ENCODE measurements around the gene ALKBH3.

The ALKBH3 gene

DNA sequence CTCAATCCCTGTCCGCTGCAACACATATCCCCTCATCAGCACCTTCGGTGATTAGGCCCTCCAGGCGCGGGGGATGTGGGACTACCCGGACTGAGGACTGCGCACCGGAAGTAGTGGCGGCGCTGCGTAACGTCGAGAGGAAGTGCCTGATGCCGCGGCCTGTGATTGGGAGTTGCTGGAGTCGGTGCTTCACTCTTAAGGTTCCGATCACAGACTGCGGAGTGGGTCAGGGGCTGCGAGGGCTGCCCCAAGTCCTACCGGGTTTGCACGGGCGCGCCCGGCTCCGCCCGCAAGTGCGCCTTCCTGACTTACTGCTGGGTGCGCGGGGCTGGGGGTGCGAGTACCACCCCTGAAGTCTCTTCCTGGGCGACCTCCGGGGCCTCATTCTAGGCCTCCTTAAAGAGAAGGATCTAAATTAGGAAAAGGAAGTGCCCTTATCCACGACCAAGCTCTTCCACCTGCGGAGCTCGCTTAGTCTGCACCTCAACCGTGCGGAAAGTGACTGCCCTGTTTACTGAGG, at the start of gene ALKBH3:
Gene ALKBH3, plus strand, starts transcription at position 192 of the 520 bp plus-strand sequence. CDS start 1,822 bp downstream, outside the sequence.
- DNase-seq (ENCODE audit: insufficient read length, low spot score) (peak; percentile 70), FAIRE-seq (peak; percentile 88)

DNA sequence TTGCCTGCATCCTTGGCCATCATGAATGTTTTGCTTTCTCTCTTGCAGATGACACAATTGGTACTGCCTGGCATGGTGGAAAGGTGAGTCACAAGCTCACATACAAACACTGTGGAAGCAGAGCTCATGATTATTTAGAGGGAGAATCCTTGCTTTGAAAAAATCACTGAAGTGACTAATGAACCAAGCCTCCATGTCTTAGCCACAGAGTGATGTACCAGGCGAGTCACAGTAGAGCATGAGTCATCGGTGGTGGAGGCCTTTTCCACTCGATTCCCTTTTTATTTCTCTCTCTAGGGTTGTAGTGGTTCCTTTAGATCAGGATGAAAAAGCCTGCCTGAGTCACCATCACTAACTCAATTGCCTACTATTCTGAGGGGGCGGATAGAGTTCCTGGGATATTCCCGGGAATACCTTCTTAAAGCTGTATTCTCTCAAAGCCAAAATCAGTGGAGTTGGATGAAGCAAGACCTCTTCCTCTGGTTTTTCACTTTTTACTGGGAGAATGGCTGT, 49.6 kb upstream of the ALKBH3 start:
- no peak for FAIRE-seq
- no peak for DNase-seq (ENCODE audit: insufficient read length, low spot score)

- no peak for FAIRE-seq
- no peak for DNase-seq (ENCODE audit: insufficient read length, low spot score)
These were observed 48.1 kb upstream of the ALKBH3 start for GRCh38 chr11:43832536-43832935.

DNA sequence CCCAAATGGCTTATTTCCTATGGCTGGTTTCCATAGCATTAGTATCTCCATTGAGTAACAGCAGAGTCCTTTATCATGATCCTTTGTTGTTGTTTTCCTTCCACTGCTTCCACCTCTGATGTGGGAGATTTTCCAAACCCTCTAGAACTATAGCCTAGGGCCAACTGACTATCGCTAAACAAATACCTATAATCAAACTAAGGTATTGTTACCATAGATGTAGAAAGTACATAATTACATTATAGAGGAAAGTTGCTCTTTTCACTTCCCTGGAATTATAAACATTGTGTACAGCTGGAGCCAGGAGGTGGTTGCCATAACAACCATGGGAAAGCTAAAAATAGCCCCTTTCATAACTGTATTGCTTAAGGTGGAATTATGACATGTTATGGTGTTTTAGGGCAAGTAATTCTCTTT, 47.0 kb upstream of the ALKBH3 start:
- FAIRE-seq: no peak

GRCh38 chr11:43834286-43834685, 46.3 kb upstream of the ALKBH3 start:
- DNase-seq (ENCODE audit: insufficient read length, low spot score) (no peak), FAIRE-seq (no peak)

More for the DNA sequence above, 47.0 kb upstream of the ALKBH3 start:
- DNase-seq (ENCODE audit: insufficient read length, low spot score): no peak

DNA sequence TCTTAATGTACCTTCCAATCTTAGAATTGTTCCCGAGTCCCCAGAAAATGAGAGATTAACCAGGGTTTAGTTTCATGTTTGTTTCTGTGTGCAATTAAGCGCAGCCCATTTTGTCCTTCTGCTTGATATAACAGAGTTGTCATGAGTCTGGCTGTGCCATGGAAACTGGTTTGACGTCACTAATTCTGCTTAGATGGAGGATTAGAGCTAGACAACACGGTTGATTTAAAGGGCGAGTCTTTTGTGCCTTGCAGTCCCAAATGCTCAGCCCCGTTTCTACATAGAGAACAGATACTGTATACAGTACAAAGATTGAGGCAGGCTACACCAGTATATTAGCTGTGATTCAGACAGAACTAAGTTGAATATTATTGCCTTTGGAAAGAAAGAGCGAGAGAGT, 45.5 kb upstream of the ALKBH3 start:
- DNase-seq (ENCODE audit: insufficient read length, low spot score) (no peak), FAIRE-seq (no peak)

DNA sequence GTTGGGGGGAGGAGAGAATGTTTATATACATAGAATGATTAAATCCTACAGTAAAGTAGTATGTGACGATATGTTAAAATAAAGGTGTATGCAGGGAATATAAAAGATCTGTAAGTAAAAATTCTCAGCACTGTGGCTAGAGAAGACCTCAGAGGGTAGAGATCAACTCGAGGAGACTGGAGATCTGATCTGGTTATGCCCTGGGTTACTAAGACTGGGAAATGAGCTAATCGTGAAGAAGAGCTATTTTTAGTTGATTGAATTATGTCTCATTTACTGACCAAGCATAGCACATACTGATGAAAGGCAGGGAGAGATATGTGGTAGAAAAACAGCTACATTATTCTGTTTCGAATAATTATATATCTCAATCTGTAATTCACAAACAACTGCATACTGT, 42.8 kb upstream of the ALKBH3 start:
- FAIRE-seq: no peak
- no peak for DNase-seq (ENCODE audit: insufficient read length, low spot score)

DNA sequence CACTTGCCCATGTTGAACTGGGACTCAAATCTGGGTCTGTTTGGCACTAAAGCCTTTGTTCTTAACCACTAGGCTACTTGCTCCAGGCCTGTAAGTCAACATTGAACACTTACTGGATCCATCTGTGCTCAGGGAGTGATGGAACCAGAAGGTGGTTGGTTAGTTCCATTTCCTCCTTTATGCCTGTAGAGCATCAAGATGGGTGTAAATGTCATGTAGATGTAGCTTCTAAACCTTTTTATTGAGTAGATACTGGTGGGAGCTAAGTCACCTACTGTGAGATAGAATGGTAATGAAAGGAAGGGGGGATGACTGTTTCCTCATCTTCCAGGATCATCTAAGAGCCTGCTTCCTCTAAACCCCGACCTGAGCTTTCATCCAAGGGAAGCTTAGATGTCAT, 38.6 kb upstream of the ALKBH3 start:
- no peak for FAIRE-seq
- DNase-seq (ENCODE audit: insufficient read length, low spot score): no peak

GRCh38 chr11:43845816-43846215, 34.8 kb upstream of the ALKBH3 start:
- DNase-seq (ENCODE audit: insufficient read length, low spot score) (no peak), FAIRE-seq (no peak)

DNA sequence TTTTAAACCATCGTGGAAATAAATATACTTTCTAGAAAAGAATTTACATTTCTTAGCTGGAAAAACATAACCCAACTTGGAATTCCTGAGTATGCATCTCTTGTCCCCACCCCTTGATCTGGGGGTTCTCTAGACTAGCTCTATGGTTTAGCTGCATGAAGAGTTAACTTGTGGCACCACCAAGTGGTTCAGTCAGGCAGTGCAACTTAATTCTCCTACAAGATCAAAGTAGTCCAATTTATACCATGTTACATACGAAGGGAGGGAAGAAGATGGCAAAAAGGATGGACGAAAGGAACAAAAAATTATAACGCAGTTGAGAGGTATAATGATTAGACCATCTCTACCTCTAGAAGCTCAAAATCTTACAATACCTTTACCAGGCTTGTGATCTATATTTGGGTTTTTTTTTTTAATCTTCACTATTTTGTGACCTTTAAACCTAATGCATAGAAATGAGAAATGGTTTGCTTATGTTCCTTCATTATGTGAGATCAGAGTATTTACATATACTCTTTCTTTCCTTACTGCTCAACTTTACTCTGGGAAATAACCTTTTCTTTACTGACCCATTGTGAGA, 28.5 kb upstream of the ALKBH3 start:
- DNase-seq (ENCODE audit: insufficient read length, low spot score) (peak; percentile 42), FAIRE-seq (peak; percentile 91)

DNA sequence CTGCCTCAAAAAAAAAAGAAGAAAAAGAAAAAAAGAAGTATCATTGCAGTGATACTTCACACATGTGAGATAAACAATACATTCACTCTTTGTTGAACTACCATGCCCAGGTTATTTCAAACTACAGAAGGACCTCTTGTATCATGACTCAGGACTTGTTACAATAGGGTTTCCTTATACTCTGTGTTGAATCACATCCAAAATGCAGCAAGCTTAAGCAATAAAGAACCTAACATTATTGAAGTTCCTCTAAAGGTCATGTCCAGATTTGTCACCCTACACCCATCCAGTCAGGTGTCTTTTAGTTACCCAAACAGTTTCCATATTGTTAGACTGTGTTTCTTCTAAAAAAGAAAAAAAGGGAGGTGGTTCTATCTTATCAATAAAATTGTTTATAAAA, 26.9 kb upstream of the ALKBH3 start:
- no peak for DNase-seq (ENCODE audit: insufficient read length, low spot score)
- FAIRE-seq: no peak

- FAIRE-seq (no peak), DNase-seq (ENCODE audit: insufficient read length, low spot score) (no peak)
These were observed 23.6 kb upstream of the ALKBH3 start for GRCh38 chr11:43856993-43857392.

- FAIRE-seq (no peak), DNase-seq (ENCODE audit: insufficient read length, low spot score) (no peak)
These were observed 19.5 kb upstream of the ALKBH3 start for GRCh38 chr11:43861141-43861540.

GRCh38 chr11:43866520-43866919, 14.1 kb upstream of the ALKBH3 start:
- FAIRE-seq (no peak), DNase-seq (ENCODE audit: insufficient read length, low spot score) (no peak)

DNA sequence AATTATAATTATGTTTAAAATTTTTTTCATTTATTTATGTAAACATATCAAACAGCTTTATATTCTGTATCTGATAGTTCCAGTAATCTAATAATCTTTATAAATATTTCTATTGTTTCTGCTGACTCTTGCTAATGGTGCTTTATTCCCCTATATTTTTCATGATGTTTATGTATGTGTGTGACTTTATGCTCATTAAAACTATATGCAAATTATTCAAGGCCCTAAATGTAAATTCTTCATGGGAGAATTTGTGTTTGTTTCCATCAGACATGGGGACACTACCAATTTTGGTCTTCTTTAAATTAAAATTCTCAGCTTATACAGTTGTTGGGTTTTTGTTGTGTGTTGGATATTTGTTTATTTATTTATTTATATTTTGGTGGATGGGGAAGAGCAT, 13.7 kb upstream of the ALKBH3 start:
- FAIRE-seq: no peak
- no peak for DNase-seq (ENCODE audit: insufficient read length, low spot score)

DNA sequence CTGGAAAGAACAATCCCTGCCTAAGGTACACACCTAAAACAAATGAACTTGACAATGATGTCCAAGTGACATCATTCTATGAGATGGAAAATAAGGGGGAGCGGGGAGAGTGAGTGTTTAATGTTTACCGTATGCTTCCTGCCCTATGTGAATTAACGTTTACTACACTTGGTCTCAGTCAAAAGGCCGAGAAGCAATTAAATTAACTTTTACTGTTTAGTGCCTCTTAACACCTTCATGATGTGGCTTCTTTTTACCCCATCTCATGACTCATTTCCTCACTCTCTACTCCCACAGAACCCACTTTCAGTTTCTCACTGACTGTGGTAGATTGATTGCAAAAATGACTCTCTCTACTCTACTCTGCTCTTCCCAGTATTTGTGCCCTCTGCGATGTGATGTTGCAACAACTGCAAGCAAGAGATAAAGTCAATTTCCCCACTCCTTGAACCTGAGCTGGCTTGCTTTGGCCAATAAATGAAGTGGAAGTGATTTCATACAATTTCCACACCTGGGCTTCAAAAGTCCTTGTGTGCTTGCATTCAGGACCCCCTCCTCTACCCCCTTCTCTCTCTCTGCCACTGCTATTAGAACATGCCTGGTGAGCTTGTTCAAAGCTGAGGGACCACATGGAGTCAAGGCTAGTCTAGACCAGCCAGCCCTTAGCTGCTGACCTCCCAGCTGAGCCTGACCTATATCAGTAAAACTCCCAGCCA, 11.6 kb upstream of the ALKBH3 start:
- FAIRE-seq (peak; percentile 96), DNase-seq (ENCODE audit: insufficient read length, low spot score) (peak; percentile 62)

DNA sequence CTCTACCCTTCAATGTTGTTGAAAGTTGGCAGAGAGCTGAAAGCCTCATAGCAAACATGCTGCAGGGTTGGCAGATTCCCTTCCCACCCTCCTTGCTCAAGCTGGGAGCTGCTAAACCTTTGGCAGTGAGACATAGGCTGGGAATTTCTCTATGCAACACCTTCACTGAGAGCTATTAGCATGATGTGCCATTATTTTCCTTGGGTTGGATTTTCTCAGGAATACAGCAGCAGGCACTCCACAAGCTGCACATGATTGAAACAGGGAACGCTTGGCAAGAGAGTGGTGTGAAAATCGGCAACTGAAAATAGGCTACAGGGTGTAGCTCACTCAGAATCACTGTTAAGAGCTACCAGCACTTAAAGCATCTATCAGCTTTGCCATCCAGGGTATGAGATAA, 9.6 kb upstream of the ALKBH3 start:
- FAIRE-seq: no peak
- DNase-seq (ENCODE audit: insufficient read length, low spot score): no peak

DNA sequence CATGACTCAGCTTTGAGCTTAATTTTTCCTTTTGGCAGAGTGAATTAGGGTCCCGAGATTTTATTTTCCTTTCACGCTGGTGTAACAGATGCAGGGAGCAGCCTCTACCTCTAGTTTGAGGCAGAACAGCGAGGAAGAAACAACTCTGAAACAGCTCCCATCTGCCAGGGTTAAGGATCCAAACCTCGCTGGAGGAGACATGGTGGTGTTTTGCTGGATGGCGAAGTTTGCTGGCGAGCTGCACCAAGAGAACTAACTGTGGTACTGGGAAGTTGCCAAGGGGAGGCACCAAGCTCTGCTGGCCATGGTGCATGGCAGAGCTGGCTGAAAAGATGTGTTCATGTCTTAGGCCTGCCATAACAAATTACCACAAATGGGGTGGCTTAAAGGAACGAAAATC, 7.6 kb upstream of the ALKBH3 start:
- no peak for FAIRE-seq
- DNase-seq (ENCODE audit: insufficient read length, low spot score): no peak

DNA sequence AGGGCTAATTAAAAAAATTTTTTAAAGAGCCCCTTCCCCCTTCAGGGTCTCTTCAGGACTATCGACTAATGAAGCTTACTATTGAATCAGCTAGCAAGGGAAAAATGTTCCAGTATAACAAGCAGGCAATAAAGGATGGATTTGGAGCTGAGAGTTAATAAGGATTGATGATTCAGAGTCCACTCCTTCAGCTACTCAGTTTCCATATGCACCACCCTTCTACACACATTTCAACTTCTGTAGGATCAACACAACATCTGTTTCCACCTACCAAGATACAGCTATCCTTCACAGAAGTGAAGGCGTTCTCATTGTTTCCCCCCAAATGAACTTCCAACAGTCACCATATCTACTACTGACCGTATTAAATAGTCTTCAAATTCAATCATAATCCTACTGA, 6.6 kb upstream of the ALKBH3 start:
- FAIRE-seq: no peak
- no peak for DNase-seq (ENCODE audit: insufficient read length, low spot score)

DNA sequence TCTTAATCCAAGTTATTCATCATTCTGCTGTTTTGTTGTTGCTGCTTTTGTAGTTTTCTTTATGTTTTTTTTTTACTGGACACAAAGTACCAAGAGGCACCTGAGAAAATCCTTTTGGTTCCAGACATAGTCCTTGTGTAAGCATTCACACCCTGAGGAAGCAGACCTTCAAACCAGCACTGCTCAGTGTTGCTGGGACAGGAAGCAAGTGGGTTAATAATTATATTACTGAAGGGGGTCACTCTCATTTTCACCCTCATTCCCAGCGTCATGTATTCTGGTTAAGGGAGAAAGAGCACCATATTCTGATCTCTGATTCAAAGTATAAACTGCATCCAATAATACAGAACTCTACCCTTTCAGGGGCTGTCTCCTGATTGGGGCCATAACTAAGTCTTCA, 5.9 kb upstream of the ALKBH3 start:
- DNase-seq (ENCODE audit: insufficient read length, low spot score): no peak
- no peak for FAIRE-seq

GRCh38 chr11:43879789-43880639, 617 bp upstream of the ALKBH3 start:
- no peak for FAIRE-seq
- DNase-seq (ENCODE audit: insufficient read length, low spot score): no peak
